ENCODE data around the gene SOX13.

DNA sequence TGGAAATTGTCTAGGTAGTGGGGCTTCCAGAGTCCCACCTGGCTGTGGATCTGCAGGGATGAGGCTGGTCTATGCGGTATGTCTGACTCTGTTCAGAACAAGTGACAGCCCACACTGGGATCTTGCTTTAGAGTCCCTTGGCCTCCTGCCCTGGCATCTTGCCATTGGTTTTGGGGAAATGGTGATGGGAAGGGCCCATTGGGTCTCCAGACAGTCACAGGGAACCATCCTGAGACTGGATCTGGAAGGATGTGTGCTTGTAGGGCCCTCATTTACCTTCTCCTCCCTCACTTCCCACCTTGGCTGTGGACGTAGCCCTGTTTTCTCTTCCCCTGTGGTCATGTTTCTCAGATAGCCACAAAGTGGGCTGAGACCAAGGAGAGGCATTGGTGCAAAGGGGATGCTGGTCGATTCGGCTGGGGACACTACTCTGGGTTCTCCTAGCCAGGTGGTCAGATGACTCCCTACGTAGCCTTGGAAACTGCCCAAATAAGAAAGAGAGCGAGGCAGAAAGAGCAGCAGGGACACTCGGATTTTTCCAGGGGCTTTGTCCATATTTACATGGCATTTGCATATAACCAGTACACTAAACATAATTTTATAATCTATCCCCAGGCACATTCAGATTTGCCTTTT, 15.1 kb downstream of the SOX13 start:
- TF ChIP-seq, protein P1, sequence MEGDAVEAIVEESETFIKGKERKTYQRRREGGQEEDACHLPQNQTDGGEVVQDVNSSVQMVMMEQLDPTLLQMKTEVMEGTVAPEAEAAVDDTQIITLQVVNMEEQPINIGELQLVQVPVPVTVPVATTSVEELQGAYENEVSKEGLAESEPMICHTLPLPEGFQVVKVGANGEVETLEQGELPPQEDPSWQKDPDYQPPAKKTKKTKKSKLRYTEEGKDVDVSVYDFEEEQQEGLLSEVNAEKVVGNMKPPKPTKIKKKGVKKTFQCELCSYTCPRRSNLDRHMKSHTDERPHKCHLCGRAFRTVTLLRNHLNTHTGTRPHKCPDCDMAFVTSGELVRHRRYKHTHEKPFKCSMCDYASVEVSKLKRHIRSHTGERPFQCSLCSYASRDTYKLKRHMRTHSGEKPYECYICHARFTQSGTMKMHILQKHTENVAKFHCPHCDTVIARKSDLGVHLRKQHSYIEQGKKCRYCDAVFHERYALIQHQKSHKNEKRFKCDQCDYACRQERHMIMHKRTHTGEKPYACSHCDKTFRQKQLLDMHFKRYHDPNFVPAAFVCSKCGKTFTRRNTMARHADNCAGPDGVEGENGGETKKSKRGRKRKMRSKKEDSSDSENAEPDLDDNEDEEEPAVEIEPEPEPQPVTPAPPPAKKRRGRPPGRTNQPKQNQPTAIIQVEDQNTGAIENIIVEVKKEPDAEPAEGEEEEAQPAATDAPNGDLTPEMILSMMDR (IDR thresholded peaks at IDR 0.05) = no peak
- no peak for TF ChIP-seq POLR2A (IDR thresholded peaks at IDR 0.05)
